IPS DF 4.7 (cell line): ENCODE data around the gene COL21A1.

Source experiments
- DNase-seq: peaks from one replicate; pipeline ENCODE4 v3.0.0-alpha.2; 2013; ENCODE audit warnings: low spot score; ENCODE audit errors: extremely low read depth

COL21A1 gene

GRCh38 chr6:56245903-56246351 is 1.5 kb downstream of the COL21A1 start:
- no peak for DNase-seq

GRCh38 chr6:56244528-56245253 is 2.7 kb downstream of the COL21A1 start:
- DNase-seq: no peak

GRCh38 chr6:56244089-56244488 is 3.3 kb downstream of the COL21A1 start:
- DNase-seq: no peak

GRCh38 chr6:56243518-56244070 is 3.8 kb downstream of the COL21A1 start:
- no peak for DNase-seq

- DNase-seq: no peak
Measured at GRCh38 chr6:56242346-56242745, 5.0 kb downstream of the COL21A1 start.

- DNase-seq: no peak
Measured at GRCh38 chr6:56241124-56241802, 6.1 kb downstream of the COL21A1 start.

GRCh38 chr6:56238352-56238751 is 9.0 kb downstream of the COL21A1 start:
- no peak for DNase-seq

GRCh38 chr6:56235245-56235644 is 12.1 kb downstream of the COL21A1 start:
- DNase-seq: no peak

- DNase-seq: no peak
Measured at GRCh38 chr6:56232436-56232835, 14.9 kb downstream of the COL21A1 start.

- no peak for DNase-seq
Measured at GRCh38 chr6:56231827-56232226, 15.6 kb downstream of the COL21A1 start.

- no peak for DNase-seq
Measured at GRCh38 chr6:56230976-56231566, 16.3 kb downstream of the COL21A1 start.

- no peak for DNase-seq
Measured at GRCh38 chr6:56227071-56227879, 20.1 kb downstream of the COL21A1 start.

- DNase-seq: no peak
Measured at GRCh38 chr6:56223995-56224394, 23.4 kb downstream of the COL21A1 start.

- DNase-seq: no peak
Measured at GRCh38 chr6:56222499-56222898, 24.9 kb downstream of the COL21A1 start.

GRCh38 chr6:56220078-56220477 is 27.3 kb downstream of the COL21A1 start:
- no peak for DNase-seq

GRCh38 chr6:56214703-56215101 is 32.7 kb downstream of the COL21A1 start:
- no peak for DNase-seq

GRCh38 chr6:56214041-56214702 is 33.2 kb downstream of the COL21A1 start:
- no peak for DNase-seq

- no peak for DNase-seq
Measured at GRCh38 chr6:56211724-56212123, 35.7 kb downstream of the COL21A1 start.

GRCh38 chr6:56204134-56204533 is 43.2 kb downstream of the COL21A1 start:
- no peak for DNase-seq

- no peak for DNase-seq
Measured at GRCh38 chr6:56199956-56200355, 47.4 kb downstream of the COL21A1 start.

- no peak for DNase-seq
Measured at GRCh38 chr6:56193846-56194245, 53.5 kb downstream of the COL21A1 start.
